ENCODE measurements around the gene IL20RA.
"Not testable (repeated sequence)": the region's sequence is repeated elsewhere in the genome, so short reads cannot be mapped to it uniquely, and the experiment has no call there.

Gene IL20RA

GRCh38 chr6:136967876-136968752, 76.7 kb downstream of the IL20RA start:
- peak; percentile 6 to 40 (median 22) for DNase-seq
- Histone ChIP-seq H3K27me3 (replicated peaks; ENCODE audit: control insufficient read depth, insufficient read depth, low read length, poor library complexity, severe bottlenecking) (peaks cover 6% of the 10 kb centered on the region), H3K27ac (ENCODE audit: insufficient read depth, low read length, poor library complexity, severe bottlenecking) (no peak overlapping the region), H3K4me1 (ENCODE audit: control insufficient read depth, insufficient read depth, low read length, poor library complexity, severe bottlenecking) (no peaks in the 10 kb centered on the region), H3K9me3 (ENCODE audit: control insufficient read depth, low read length) (no peaks in the 10 kb centered on the region), H3K36me3 (ENCODE audit: control insufficient read depth, insufficient read depth, low read length) (no peaks in the 10 kb centered on the region), H3K4me3 (ENCODE audit: insufficient read depth, low read depth, low read length, poor library complexity, severe bottlenecking) (no peak overlapping the region)

GRCh38 chr6:136964398-136964797, 80.4 kb downstream of the IL20RA start:
- no peak overlapping the region for H3K27ac ChIP-seq (ENCODE audit: insufficient read depth, low read length, poor library complexity, severe bottlenecking)
- H3K9me3 ChIP-seq (ENCODE audit: control insufficient read depth, low read length), result no peaks in the 10 kb centered on the region
- H3K4me3 ChIP-seq (ENCODE audit: insufficient read depth, low read depth, low read length, poor library complexity, severe bottlenecking), result no peak overlapping the region
- H3K4me1 ChIP-seq (ENCODE audit: control insufficient read depth, insufficient read depth, low read length, poor library complexity, severe bottlenecking), result no peaks in the 10 kb centered on the region
- no peak for DNase-seq
- H3K27me3 ChIP-seq (replicated peaks; ENCODE audit: control insufficient read depth, insufficient read depth, low read length, poor library complexity, severe bottlenecking), result peaks cover 6% of the 10 kb centered on the region
- no peaks in the 10 kb centered on the region for H3K36me3 ChIP-seq (ENCODE audit: control insufficient read depth, insufficient read depth, low read length)

GRCh38 chr6:136963259-136963658, 81.5 kb downstream of the IL20RA start:
- Histone ChIP-seq H3K36me3 (ENCODE audit: control insufficient read depth, insufficient read depth, low read length) (no peaks in the 10 kb centered on the region), H3K4me3 (ENCODE audit: insufficient read depth, low read depth, low read length, poor library complexity, severe bottlenecking) (no peak overlapping the region), H3K4me1 (ENCODE audit: control insufficient read depth, insufficient read depth, low read length, poor library complexity, severe bottlenecking) (no peaks in the 10 kb centered on the region), H3K9me3 (ENCODE audit: control insufficient read depth, low read length) (no peaks in the 10 kb centered on the region), H3K27ac (ENCODE audit: insufficient read depth, low read length, poor library complexity, severe bottlenecking) (no peak overlapping the region), H3K27me3 (replicated peaks; ENCODE audit: control insufficient read depth, insufficient read depth, low read length, poor library complexity, severe bottlenecking) (peaks cover 6% of the 10 kb centered on the region)
- DNase-seq, result no peak

- H3K36me3 ChIP-seq (ENCODE audit: control insufficient read depth, insufficient read depth, low read length), result no peaks in the 10 kb centered on the region
- no peak for DNase-seq
- H3K9me3 ChIP-seq (ENCODE audit: control insufficient read depth, low read length), result no peaks in the 10 kb centered on the region
- no peaks in the 10 kb centered on the region for H3K4me1 ChIP-seq (ENCODE audit: control insufficient read depth, insufficient read depth, low read length, poor library complexity, severe bottlenecking)
- H3K27me3 ChIP-seq (replicated peaks; ENCODE audit: control insufficient read depth, insufficient read depth, low read length, poor library complexity, severe bottlenecking), result peaks cover 1% of the 10 kb centered on the region
- no peak overlapping the region for H3K27ac ChIP-seq (ENCODE audit: insufficient read depth, low read length, poor library complexity, severe bottlenecking)
- no peak overlapping the region for H3K4me3 ChIP-seq (ENCODE audit: insufficient read depth, low read depth, low read length, poor library complexity, severe bottlenecking)
Measured at GRCh38 chr6:136962661-136963060, 82.1 kb downstream of the IL20RA start.

- Histone ChIP-seq H3K4me1 (ENCODE audit: control insufficient read depth, insufficient read depth, low read length, poor library complexity, severe bottlenecking) (no peaks in the 10 kb centered on the region), H3K27me3 (replicated peaks; ENCODE audit: control insufficient read depth, insufficient read depth, low read length, poor library complexity, severe bottlenecking) (no peaks in the 10 kb centered on the region), H3K9me3 (ENCODE audit: control insufficient read depth, low read length) (no peaks in the 10 kb centered on the region), H3K27ac (ENCODE audit: insufficient read depth, low read length, poor library complexity, severe bottlenecking) (no peak overlapping the region), H3K4me3 (ENCODE audit: insufficient read depth, low read depth, low read length, poor library complexity, severe bottlenecking) (no peak overlapping the region), H3K36me3 (ENCODE audit: control insufficient read depth, insufficient read depth, low read length) (no peaks in the 10 kb centered on the region)
- DNase-seq, result no peak
Measured at GRCh38 chr6:136961848-136962247, 82.9 kb downstream of the IL20RA start.

- no peaks in the 10 kb centered on the region for H3K4me1 ChIP-seq (ENCODE audit: control insufficient read depth, insufficient read depth, low read length, poor library complexity, severe bottlenecking)
- H3K27ac ChIP-seq (ENCODE audit: insufficient read depth, low read length, poor library complexity, severe bottlenecking), result no peak overlapping the region
- DNase-seq, result no peak
- H3K9me3 ChIP-seq (ENCODE audit: control insufficient read depth, low read length), result no peaks in the 10 kb centered on the region
- H3K4me3 ChIP-seq (ENCODE audit: insufficient read depth, low read depth, low read length, poor library complexity, severe bottlenecking), result no peak overlapping the region
- no peaks in the 10 kb centered on the region for H3K36me3 ChIP-seq (ENCODE audit: control insufficient read depth, insufficient read depth, low read length)
- no peaks in the 10 kb centered on the region for H3K27me3 ChIP-seq (replicated peaks; ENCODE audit: control insufficient read depth, insufficient read depth, low read length, poor library complexity, severe bottlenecking)
Measured at GRCh38 chr6:136960781-136961180, 84.0 kb downstream of the IL20RA start.

GRCh38 chr6:136959935-136960334, 84.8 kb downstream of the IL20RA start:
- H3K27me3 ChIP-seq (replicated peaks; ENCODE audit: control insufficient read depth, insufficient read depth, low read length, poor library complexity, severe bottlenecking); H3K4me1 ChIP-seq (ENCODE audit: control insufficient read depth, insufficient read depth, low read length, poor library complexity, severe bottlenecking); H3K4me3 ChIP-seq (ENCODE audit: insufficient read depth, low read depth, low read length, poor library complexity, severe bottlenecking); H3K36me3 ChIP-seq (ENCODE audit: control insufficient read depth, insufficient read depth, low read length); H3K27ac ChIP-seq (ENCODE audit: insufficient read depth, low read length, poor library complexity, severe bottlenecking); H3K9me3 ChIP-seq (ENCODE audit: control insufficient read depth, low read length); DNase-seq: not testable (repeated sequence)

- no peaks in the 10 kb centered on the region for H3K36me3 ChIP-seq (ENCODE audit: control insufficient read depth, insufficient read depth, low read length)
- no peaks in the 10 kb centered on the region for H3K4me1 ChIP-seq (ENCODE audit: control insufficient read depth, insufficient read depth, low read length, poor library complexity, severe bottlenecking)
- no peak overlapping the region for H3K27ac ChIP-seq (ENCODE audit: insufficient read depth, low read length, poor library complexity, severe bottlenecking)
- no peaks in the 10 kb centered on the region for H3K9me3 ChIP-seq (ENCODE audit: control insufficient read depth, low read length)
- H3K27me3 ChIP-seq (replicated peaks; ENCODE audit: control insufficient read depth, insufficient read depth, low read length, poor library complexity, severe bottlenecking), result no peaks in the 10 kb centered on the region
- DNase-seq, result no peak
- no peak overlapping the region for H3K4me3 ChIP-seq (ENCODE audit: insufficient read depth, low read depth, low read length, poor library complexity, severe bottlenecking)
Measured at GRCh38 chr6:136959471-136959891, 85.3 kb downstream of the IL20RA start.

GRCh38 chr6:136958168-136958567, 86.6 kb downstream of the IL20RA start:
- H3K4me1 ChIP-seq (ENCODE audit: control insufficient read depth, insufficient read depth, low read length, poor library complexity, severe bottlenecking), result no peaks in the 10 kb centered on the region
- no peaks in the 10 kb centered on the region for H3K36me3 ChIP-seq (ENCODE audit: control insufficient read depth, insufficient read depth, low read length)
- H3K27me3 ChIP-seq (replicated peaks; ENCODE audit: control insufficient read depth, insufficient read depth, low read length, poor library complexity, severe bottlenecking), result no peaks in the 10 kb centered on the region
- DNase-seq, result no peak
- H3K9me3 ChIP-seq (ENCODE audit: control insufficient read depth, low read length), result no peaks in the 10 kb centered on the region
- H3K4me3 ChIP-seq (ENCODE audit: insufficient read depth, low read depth, low read length, poor library complexity, severe bottlenecking), result no peak overlapping the region
- no peak overlapping the region for H3K27ac ChIP-seq (ENCODE audit: insufficient read depth, low read length, poor library complexity, severe bottlenecking)

GRCh38 chr6:136956590-136957544, 87.9 kb downstream of the IL20RA start:
- Histone ChIP-seq H3K27me3 (replicated peaks; ENCODE audit: control insufficient read depth, insufficient read depth, low read length, poor library complexity, severe bottlenecking) (no peaks in the 10 kb centered on the region), H3K4me1 (ENCODE audit: control insufficient read depth, insufficient read depth, low read length, poor library complexity, severe bottlenecking) (no peaks in the 10 kb centered on the region), H3K27ac (ENCODE audit: insufficient read depth, low read length, poor library complexity, severe bottlenecking) (no peak overlapping the region), H3K36me3 (ENCODE audit: control insufficient read depth, insufficient read depth, low read length) (no peaks in the 10 kb centered on the region), H3K4me3 (ENCODE audit: insufficient read depth, low read depth, low read length, poor library complexity, severe bottlenecking) (no peak overlapping the region), H3K9me3 (ENCODE audit: control insufficient read depth, low read length) (no peaks in the 10 kb centered on the region)
- DNase-seq, result no peak
